Endothelial cell of umbilical vein (primary cell): ENCODE measurements around the gene HDAC11. TPM values are rescaled to one million over a fixed set of nuclear protein-coding genes. Genes with fewer than 3 reads are reported as not detected.

Experiments
- BruUV-seq: library from RNA; stranded (reverse); fragments of 400-500 nt; replicated peaks from 2 replicates; lab custom pipeline; 2021; lab: Mats Ljungman, UMichigan
- CTCF ChIA-PET: fragments of 300-600, 350-600 bp; sonication (Branson Sonifier 250); formaldehyde crosslinking; loops from one replicate; lab custom pipeline; 2021; ENCODE audit warnings: antibody characterized with exemption, inconsistent platforms; lab: Charles Lee
- POLR2A ChIA-PET: fragments of 300-600, 350-600 bp; sonication (Branson Sonifier 250); formaldehyde crosslinking; loops from one replicate; lab custom pipeline; 2021; ENCODE audit warnings: antibody characterized with exemption, inconsistent platforms; lab: Charles Lee
- DNase-seq: peaks from one replicate; pipeline ENCODE4 v3.0.0-alpha.2; 2011; ENCODE audit warnings: low read depth, low spot score
- FAIRE-seq: peaks from 2 replicates; lab custom pipeline; 2011; peaks lifted over from hg19 to GRCh38; lab: Jason Lieb, UNC
- H2AFZ ChIP-seq: 2 replicates; pipeline ENCODE4 v1.6.0; 2012; ENCODE audit warnings: low read depth, low read length, control low read depth, inconsistent platforms
- H3K27ac ChIP-seq: 2 replicates; pipeline ENCODE4 v1.5.1; 2011; ENCODE audit warnings: low read depth, mild to moderate bottlenecking, control low read depth, low read length, moderate library complexity; ENCODE audit not compliant: insufficient read depth
- H3K27me3 ChIP-seq, 2 experiments: 2 replicates each; pipeline versions ENCODE4 v1.6.0 to v1.6.1; 2011; ENCODE audit warnings: low read length in 2 of 2, mixed read lengths in 1 of 2; ENCODE audit not compliant: control insufficient read depth in 2 of 2, insufficient read depth in 2 of 2
- H3K36me3 ChIP-seq, 2 experiments: 2 replicates in 1 of 2; 3 replicates in 1 of 2; pipeline ENCODE4 v1.5.1; 2011; ENCODE audit warnings: low read length in 2 of 2, mild to moderate bottlenecking in 1 of 2, moderate library complexity in 1 of 2; ENCODE audit not compliant: control insufficient read depth in 2 of 2, insufficient read depth in 2 of 2; ENCODE audit errors: extremely low read depth in 1 of 2
- H3K4me1 ChIP-seq: 3 replicates; pipeline ENCODE4 v1.5.1; 2011; ENCODE audit warnings: mild to moderate bottlenecking, low read length; ENCODE audit not compliant: control insufficient read depth, insufficient read depth; ENCODE audit errors: extremely low read depth
- H3K4me2 ChIP-seq: 2 replicates; pipeline ENCODE4 v1.6.1; 2011; ENCODE audit warnings: low read length, control low read depth, mixed read lengths; ENCODE audit not compliant: insufficient read depth
- H3K4me3 ChIP-seq, 3 experiments: fragments of 200-600 bp in 1 of 3; sonication (generic), shearing (Covaris generic) in 1 of 3; replicated peaks in 1 of 3; 2 replicates each; pipeline ENCODE4 v1.5.1; 2011 to 2016; ENCODE audit warnings: control low read depth in 3 of 3, low read length in 3 of 3, mild to moderate bottlenecking in 2 of 3, inconsistent platforms in 1 of 3, low read depth in 1 of 3, moderate library complexity in 1 of 3; ENCODE audit not compliant: insufficient read depth in 1 of 3
- H3K79me2 ChIP-seq: 2 replicates; pipeline ENCODE4 v1.6.0; 2012; ENCODE audit warnings: low read length, inconsistent platforms; ENCODE audit not compliant: control insufficient read depth, insufficient read depth
- H3K9ac ChIP-seq: replicated peaks from 2 replicates; pipeline ENCODE3; 2011; ENCODE audit warnings: low read length, control low read depth; ENCODE audit not compliant: insufficient read depth; ENCODE audit errors: extremely low read depth
- H3K9me1 ChIP-seq: replicated peaks from 3 replicates; pipeline ENCODE4 v1.6.0; 2011; ENCODE audit warnings: mild to moderate bottlenecking, low read length; ENCODE audit not compliant: control insufficient read depth, insufficient read depth; ENCODE audit errors: extremely low read depth
- H3K9me3 ChIP-seq: replicated peaks from 2 replicates; pipeline ENCODE4 v1.5.1; 2012; ENCODE audit warnings: low read length, inconsistent platforms; ENCODE audit not compliant: control insufficient read depth, insufficient read depth
- H4K20me1 ChIP-seq: replicated peaks from 2 replicates; pipeline ENCODE3; 2011; ENCODE audit warnings: mild to moderate bottlenecking, low read length; ENCODE audit not compliant: control insufficient read depth, insufficient read depth; ENCODE audit errors: extremely low read depth
- CTCF ChIP-seq, 2 donors: IDR thresholded peaks; 1 replicate in 1 of 2; 2 replicates in 1 of 2; pipeline ENCODE4 v1.5.1; 2011; ENCODE audit warnings: low read length in 2 of 2, mild to moderate bottlenecking in 2 of 2, moderate library complexity in 2 of 2, control low read depth in 1 of 2, inconsistent platforms in 1 of 2, low read depth in 1 of 2; ENCODE audit not compliant: insufficient read depth in 1 of 2; ENCODE audit errors: extremely low read depth in 1 of 2
- EZH2 ChIP-seq: IDR thresholded peaks from 2 replicates; pipeline ENCODE4 v1.6.1; 2012; ENCODE audit warnings: borderline replicate concordance, low read depth, mild to moderate bottlenecking, moderate library complexity, low read length, inconsistent platforms; ENCODE audit not compliant: severe bottlenecking
- FOS ChIP-seq: IDR thresholded peaks from 2 replicates; pipeline ENCODE4 v1.6.1; 2011; ENCODE audit warnings: mild to moderate bottlenecking, low read length, moderate library complexity, borderline replicate concordance; ENCODE audit not compliant: insufficient read depth
- GATA2 ChIP-seq: IDR thresholded peaks from 2 replicates; pipeline ENCODE4 v1.7.0; 2011; ENCODE audit warnings: low read depth, mild to moderate bottlenecking, moderate library complexity, mixed read lengths, low read length; ENCODE audit not compliant: insufficient read length, insufficient read depth
- JUN ChIP-seq: IDR thresholded peaks from 2 replicates; pipeline ENCODE4 v1.6.1; 2011; ENCODE audit warnings: borderline replicate concordance, low read depth; ENCODE audit not compliant: insufficient read length, insufficient read depth
- MAX ChIP-seq: IDR thresholded peaks from 2 replicates; pipeline ENCODE4 v1.6.1; 2011; ENCODE audit not compliant: insufficient read depth, insufficient read length
- MYC ChIP-seq: IDR thresholded peaks from one replicate; pipeline ENCODE4 v1.6.1; 2011; ENCODE audit warnings: mild to moderate bottlenecking, low read depth, low read length
- POLR2A ChIP-seq: IDR thresholded peaks from 2 replicates; pipeline ENCODE4 v1.6.1; 2012; ENCODE audit warnings: low read depth, mild to moderate bottlenecking, control low read depth, low read length
- POLR2AphosphoS5 ChIP-seq: IDR thresholded peaks from 2 replicates; pipeline ENCODE4 v1.6.1; 2012; ENCODE audit warnings: low read depth, mild to moderate bottlenecking, control low read depth, low read length, moderate library complexity; ENCODE audit not compliant: insufficient read depth
- dilution Hi-C: fragments of 300-500 bp; cut with MboI; formaldehyde crosslinking; loops from one replicate; pipeline ENCODE4 v1.15.0; 2019; ENCODE audit warnings: low sequenced_read_pairs; ENCODE audit not compliant: extremely low pct_ligation_motif_present
- intact Hi-C: fragments of 100-400 bp; cut with micrococcal nuclease; formaldehyde crosslinking; loops from one replicate; pipeline ENCODE4 v1.10.0; 2022
- polyA plus RNA-seq, 4 experiments: library from polyadenylated mRNA; depleted of rRNA in 3 of 4; stranded (reverse) in 3 of 4; unstranded in 1 of 4; fragments of >200 nt; gene quantifications; 2 replicates each; pipeline versions ENCODE4 v1.2.1 to v1.2.3, GENCODE V29; 2011 to 2012; ENCODE audit warnings: missing spikeins in 1 of 4
- total RNA-seq: library from RNA; stranded (reverse); gene quantifications from 2 replicates; pipeline ENCODE4 v1.2.3, GENCODE V29; 2021

Gene HDAC11
- total and polyA plus RNA-seq, 2 donors (not counting 3 experiments of a cell fraction or from before 2014, with no cell fraction given) = 6.8 to 8.8 TPM

DNA sequence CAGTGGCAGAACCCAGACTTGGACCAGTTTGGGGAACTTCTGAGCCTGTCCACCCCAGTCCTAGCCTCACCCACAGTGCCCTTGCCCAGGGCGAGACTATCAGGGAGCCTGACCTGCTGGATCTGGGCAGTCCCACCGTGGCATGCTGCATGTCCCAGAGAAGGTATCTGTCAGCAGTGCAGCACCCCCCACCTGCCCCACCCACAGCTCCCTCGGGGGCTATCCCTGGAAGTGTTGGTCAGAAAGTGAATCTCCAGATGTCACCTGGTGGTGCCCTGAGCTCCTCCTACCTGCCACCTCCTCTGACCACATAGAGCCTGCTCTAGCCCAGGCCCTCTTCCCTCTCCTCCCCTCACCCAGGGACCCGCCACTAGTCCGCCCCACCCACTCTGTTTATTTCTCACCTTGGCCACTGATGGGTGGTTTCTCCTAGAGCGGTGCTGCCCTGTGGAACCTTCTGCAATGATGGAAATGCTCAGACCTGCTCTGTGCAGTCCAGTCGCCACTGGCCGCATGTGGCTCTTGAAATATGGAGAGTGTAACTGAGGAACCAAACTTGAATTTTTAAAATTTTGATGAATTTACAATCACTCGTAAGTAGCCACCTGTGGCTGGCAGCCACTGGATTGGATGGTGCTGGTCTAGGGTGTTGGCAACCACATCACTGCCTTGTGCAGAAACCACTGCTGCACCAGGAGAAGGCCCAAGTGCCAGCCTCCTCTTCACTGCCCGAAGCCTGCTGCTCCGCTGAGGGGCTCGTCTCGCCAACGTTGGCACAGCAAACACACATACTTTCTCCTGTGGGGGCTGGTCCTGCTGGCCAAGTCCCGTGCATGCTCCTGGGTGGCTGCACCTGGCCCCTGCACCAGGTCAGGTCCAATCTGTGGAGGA is 13.1 kb downstream of the HDAC11 start:
- POLR2A ChIA-PET = no interaction called here
- DNase-seq = no peak
- Histone ChIP-seq H3K4me3 (no peak overlapping the region), H3K27ac (no peak overlapping the region), H3K9ac (no peak overlapping the region), H2AFZ (no peak overlapping the region), H3K9me1 (no peaks in the 10 kb centered on the region), H4K20me1 (no peaks in the 10 kb centered on the region), H3K27me3 (no peaks in the 10 kb centered on the region), H3K79me2 (no peaks in the 10 kb centered on the region), H3K4me2 (no peak overlapping the region), H3K9me3 (no peaks in the 10 kb centered on the region), H3K36me3 (no peaks in the 10 kb centered on the region), H3K4me1 (no peaks in the 10 kb centered on the region)
- dilution Hi-C loops = no loop called here
- CTCF ChIA-PET = interaction anchor here (1.0 kb wide), 1 partner anchor 155 kb away, joined by 5 read pairs; no protein-coding TSS in a partner anchor
- intact Hi-C loops = no loop called here
- BruUV-seq = no TSS peak
- FAIRE-seq = no peak
- TF ChIP-seq POLR2A (no peak), MAX (no peak), FOS (no peak), GATA2 (no peak), POLR2AphosphoS5 (no peak), MYC (no peak), CTCF (IDR thresholded peaks at IDR 0.05; ENCODE audit: extremely low read depth in 1 of 2, insufficient read depth in 1 of 2, low read depth in 1 of 2, low read length in 2 of 2) (no peak), JUN (no peak), EZH2 (no peak)
